NCI-H2107 treated with DMSO at 0.1 percent for 48 hours (cell line): ENCODE results near the gene ALPK1.

ENCODE experiments used
- DNase-seq: peaks from one replicate; lab custom pipeline; 2025; ENCODE audit not compliant: unreplicated experiment; lab: John Stamatoyannopoulos, UW

Gene ALPK1

GRCh38 chr4:112327965-112328733 lies 31.0 kb downstream of the ALPK1 start:
- peak; percentile 57 for DNase-seq

GRCh38 chr4:112328734-112329130 lies 31.6 kb downstream of the ALPK1 start:
- DNase-seq: no peak

GRCh38 chr4:112329672-112330375 lies 32.7 kb downstream of the ALPK1 start:
- no peak for DNase-seq

DNA sequence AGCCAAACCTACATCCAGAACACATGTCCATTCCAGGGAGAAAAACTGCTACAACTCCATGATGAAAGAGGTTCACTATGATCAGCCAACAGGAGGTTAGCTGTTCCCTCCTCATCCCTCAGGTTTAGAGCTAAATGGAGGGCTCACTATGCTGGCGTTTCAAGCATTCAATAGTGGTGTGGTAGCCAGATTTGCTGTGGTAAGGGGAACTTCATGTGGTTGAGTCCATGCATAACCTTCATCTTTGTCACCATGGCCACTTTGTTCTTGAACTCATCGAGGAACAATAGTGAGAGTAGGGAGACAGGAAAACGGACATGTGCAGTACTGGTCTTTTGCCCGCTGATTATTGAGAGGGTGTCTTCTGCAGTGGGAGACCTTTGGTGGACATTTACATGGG lies 33.8 kb downstream of the ALPK1 start:
- no peak for DNase-seq

DNA sequence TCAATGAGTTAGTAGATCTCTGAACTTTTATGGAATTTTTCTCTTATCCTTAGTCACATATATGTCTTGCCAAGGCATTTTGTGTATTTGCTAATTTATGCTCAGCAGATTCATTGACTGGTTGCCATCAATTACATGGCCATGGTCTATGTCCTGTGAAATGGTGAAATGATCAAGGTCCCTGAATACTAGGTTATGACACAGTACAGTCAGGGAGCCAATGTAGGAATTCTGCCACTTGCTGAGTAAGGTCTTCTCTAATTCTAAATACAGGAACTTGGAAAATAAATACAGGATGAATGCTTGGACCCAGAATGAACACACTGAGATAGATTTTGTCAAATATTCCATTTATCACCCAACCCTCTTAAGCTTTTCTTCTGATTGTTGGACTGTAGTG lies 35.2 kb downstream of the ALPK1 start:
- no peak for DNase-seq

GRCh38 chr4:112340023-112340422 lies 42.9 kb downstream of the ALPK1 start:
- DNase-seq: no peak

- DNase-seq: no peak
These were observed 43.9 kb downstream of the ALPK1 start for GRCh38 chr4:112341033-112341432.

GRCh38 chr4:112343330-112344080 lies 46.3 kb downstream of the ALPK1 start:
- peak; percentile 64 for DNase-seq

GRCh38 chr4:112348488-112349158 lies 51.5 kb downstream of the ALPK1 start:
- DNase-seq: peak; percentile 28

- no peak for DNase-seq
These were observed 55.6 kb downstream of the ALPK1 start for GRCh38 chr4:112352736-112353135.

GRCh38 chr4:112355662-112356061 lies 58.5 kb downstream of the ALPK1 start:
- no peak for DNase-seq

DNA sequence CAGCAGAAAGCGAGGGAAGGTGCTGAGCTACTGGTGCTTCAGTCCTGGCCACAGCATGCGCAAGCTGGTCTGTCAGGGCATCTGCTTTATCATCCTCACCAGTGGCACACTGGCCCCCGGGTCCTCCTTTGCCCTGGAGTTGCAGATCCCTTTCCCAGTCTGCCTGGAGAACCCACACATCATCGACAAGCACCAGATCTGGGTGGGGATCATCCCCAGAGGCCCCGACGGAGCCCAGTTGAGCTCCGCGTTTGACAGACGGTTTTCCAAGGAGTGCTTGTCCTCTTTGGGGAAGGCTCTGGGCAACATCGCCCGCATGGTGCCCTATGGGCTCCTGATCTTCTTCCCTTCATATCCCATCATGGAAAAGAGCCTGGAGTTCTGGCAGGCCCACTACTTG lies 60.3 kb downstream of the ALPK1 start:
- DNase-seq: no peak

DNA sequence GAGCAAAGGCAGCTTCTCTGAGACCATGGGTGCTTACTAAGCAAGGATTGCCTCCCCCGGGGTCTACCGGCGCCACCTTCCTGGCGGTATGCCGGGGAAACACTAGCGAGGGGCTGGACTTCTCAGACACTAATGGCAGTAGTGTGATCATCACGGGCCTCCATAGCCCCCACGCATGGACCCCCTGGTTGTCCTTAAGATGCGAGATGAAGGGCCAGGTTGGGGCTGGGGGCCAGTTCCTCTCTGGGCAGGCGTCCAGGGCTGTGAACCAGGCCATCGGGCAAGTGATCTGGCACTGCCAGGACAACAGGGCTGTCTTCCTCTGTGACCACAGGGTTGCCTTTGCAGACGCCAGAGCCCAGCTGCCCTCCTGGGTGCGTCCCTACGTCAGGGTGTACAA lies 60.7 kb downstream of the ALPK1 start:
- DNase-seq: no peak

DNA sequence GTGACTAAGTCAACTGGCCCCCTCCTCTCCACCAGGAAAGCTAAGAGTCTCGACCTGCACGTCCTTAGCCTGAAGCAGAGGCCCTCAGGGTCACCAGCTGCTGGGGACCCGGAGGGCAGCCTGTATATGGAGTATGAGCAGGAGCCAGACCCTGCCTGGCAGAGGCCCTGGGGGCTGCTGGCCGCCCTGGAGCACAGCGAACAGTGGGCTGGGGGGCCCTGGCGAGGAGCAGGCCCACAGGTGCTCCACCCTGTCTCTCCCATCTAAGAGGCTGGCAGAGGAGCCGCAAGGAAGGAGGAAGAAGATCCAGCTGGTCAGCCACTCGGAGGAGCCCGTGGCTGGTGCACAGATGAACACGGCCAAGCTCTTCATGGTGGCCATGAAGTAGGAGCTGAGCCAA lies 61.2 kb downstream of the ALPK1 start:
- no peak for DNase-seq

GRCh38 chr4:112358952-112359749 lies 62.0 kb downstream of the ALPK1 start:
- no peak for DNase-seq

- DNase-seq: no peak
These were observed 64.1 kb downstream of the ALPK1 start for GRCh38 chr4:112361181-112361791.

- DNase-seq: no peak
These were observed 73.3 kb downstream of the ALPK1 start for GRCh38 chr4:112370466-112370865.

- DNase-seq: no peak
These were observed 74.2 kb downstream of the ALPK1 start for GRCh38 chr4:112371361-112371760.

DNA sequence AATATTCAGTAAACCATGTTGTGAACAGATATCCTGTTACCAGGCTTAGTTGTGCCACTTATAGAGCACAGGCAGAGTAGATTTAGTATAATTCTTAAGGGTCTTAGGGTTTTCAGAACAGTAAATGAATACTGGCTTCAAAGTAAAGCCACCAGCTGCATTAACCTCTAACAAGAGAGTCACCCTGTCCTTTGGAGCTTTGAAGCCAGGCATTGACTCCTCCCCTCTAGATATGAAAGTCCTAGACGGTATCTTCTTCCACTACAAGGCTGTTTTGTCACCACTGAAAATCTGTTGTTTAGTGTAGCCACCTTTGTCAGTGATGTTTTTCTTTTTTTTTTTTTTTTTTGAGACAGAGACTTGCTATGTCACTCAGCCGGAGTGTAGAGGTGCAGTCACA lies 77.7 kb downstream of the ALPK1 start:
- no peak for DNase-seq

DNA sequence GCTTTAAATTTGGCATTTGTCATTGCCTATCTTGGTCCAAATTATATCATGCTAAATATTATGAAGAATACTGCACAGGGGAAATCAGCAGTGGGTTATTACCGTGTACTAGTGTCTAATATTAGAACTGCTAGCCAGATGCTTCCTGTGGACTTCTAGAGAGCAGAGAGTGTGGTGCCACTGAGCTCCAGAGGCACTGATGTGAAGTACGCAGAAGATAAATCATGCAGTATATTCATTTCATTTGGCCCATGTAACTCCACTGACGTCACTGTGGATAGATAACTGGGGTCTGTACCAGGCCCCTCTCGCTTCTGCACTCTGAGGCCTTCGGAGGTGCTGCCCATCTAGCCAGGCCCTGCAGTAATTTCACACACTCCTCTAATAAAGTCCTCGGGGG lies 80.0 kb downstream of the ALPK1 start:
- no peak for DNase-seq
